HG02884 (cell line): ENCODE results near the gene DNMT3A.

Source experiments
- ATAC-seq: cut with Tn5 transposase; IDR thresholded peaks from one replicate; pipeline ENCODE4 v1.9.1; 2021; ENCODE audit warnings: mild to moderate bottlenecking, moderate library complexity; ENCODE audit not compliant: unreplicated experiment

DNMT3A gene

GRCh38 chr2:25341753-25342371 lies at the start of gene DNMT3A:
Gene DNMT3A (minus strand): TSS chr2:25341925. CDS start chr2:25313984, 27,941 bp downstream.
- ATAC-seq, result peak; percentile 22

GRCh38 chr2:25389161-25389560 lies 47.4 kb upstream of the DNMT3A start:
- ATAC-seq, result no peak

DNA sequence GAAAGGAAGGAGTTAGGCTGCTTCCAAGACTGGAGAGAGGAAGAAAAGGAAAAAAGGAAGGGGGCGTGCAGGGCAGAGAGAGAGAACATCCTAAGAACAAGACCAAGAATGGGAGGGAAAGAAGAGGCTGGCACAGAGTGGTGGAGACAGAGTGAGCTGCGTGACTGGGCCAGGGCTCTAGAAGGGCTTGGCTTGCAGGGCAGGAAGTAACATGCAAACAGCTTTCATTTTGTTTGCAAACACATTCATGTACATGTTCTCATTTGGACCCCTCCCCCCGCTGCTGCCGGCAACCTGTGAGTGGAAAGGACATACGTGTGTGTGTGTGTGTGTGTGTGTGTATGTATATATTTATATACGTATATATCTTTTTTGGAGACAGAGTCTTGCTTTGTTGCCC lies 46.8 kb upstream of the DNMT3A start:
- no peak for ATAC-seq

GRCh38 chr2:25387876-25388449 lies 46.2 kb upstream of the DNMT3A start:
- ATAC-seq, result no peak

DNA sequence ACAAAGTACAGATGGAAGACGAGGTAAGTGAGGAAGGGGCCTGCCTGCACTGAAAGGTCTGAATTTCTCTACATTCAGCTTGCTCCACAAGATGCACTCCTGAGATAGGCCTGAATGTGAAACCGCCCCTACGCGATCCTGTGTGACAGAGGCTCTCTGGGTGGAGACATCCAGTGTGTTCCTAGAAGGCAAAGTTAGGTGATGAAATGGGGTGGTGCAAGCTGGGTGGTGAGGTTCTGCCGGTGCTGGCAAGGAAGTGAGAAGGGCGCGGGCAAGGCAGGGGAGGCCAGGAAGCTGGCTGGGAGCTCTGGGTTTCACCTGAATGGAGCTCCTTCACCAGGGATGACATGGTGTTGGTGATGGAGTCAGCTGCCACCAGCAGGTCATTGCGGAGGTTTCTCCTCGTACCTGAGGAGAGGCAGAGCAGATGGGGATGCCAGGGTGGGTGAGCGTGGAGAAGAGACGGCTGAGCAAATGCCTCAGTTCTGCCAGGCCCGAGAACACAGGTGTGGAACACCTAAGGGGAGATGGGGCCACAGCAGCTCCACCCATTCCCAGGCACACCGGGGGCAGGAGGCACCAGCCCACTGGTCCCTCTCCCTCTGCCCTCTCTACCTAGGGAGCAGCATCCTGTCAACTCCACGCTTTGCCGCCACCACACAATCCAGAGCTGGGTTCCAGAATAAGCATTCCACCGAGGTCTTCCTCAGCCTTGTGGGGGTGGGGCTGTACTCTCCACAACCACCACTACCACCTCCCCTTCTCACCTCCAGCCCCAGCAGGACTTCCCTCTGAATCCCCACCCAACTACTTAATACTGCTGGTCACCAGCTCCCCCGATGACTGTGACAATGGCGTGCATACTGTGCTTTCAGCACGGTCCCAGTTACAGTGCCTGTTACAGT lies 45.5 kb upstream of the DNMT3A start:
- ATAC-seq, result no peak

DNA sequence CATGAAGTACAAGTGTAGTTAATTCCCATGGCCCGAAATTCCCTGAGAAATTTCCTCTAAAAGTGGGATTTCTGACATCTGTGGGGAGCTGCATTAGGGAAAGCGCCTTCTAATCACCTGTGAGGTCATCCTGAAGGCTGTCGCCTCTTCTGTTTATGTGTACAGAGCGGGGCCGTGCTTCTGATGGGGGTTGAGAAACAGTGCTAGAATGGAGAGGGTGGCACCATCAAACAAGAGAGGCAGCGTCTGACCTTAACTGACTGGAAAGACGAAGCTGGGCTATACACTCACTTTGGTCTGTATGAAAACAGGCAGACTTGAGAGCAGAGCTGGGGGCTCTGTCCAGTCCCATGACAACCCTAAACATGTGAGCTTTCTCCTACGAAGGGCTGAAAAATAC lies 44.2 kb upstream of the DNMT3A start:
- no peak for ATAC-seq

DNA sequence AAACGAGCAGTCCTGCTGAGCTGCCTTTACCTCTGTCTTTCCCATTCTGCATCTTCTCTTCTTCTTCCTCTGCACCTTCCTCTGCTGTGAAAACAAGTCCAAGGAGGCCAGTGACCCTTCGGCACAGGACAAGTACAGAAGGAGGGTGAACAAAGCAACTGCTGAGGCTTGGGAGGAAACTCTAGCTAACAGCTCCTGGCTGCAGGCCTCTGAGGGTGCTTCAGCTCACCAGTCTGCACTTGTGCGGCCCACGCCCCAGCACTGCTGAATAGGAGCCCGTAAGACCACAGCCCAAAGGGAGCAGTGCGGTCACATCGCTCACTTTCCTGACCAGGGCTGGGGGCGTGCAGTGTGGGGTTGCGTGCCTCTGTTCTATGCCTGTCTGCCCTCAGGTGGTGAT lies 42.1 kb upstream of the DNMT3A start:
- no peak for ATAC-seq

DNA sequence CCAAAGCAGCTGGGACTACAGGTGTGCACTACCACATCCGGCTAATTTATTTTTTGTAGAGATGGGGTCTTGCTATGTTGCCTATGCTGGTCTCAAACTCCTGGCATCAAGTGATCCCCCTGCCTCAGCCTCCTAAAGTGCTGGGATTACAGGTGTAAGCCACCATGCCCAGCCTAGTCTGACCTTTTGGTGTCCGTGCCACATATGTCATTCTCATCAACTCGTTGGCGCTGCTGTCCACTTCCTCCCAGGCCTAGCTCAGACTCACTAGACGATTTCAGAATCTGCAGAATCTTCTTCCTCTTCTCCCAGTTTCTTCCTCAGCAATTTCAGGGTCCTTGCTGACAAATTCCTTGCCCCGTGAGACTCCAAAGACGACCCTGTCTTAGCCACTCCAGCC lies 39.8 kb upstream of the DNMT3A start:
- no peak for ATAC-seq

DNA sequence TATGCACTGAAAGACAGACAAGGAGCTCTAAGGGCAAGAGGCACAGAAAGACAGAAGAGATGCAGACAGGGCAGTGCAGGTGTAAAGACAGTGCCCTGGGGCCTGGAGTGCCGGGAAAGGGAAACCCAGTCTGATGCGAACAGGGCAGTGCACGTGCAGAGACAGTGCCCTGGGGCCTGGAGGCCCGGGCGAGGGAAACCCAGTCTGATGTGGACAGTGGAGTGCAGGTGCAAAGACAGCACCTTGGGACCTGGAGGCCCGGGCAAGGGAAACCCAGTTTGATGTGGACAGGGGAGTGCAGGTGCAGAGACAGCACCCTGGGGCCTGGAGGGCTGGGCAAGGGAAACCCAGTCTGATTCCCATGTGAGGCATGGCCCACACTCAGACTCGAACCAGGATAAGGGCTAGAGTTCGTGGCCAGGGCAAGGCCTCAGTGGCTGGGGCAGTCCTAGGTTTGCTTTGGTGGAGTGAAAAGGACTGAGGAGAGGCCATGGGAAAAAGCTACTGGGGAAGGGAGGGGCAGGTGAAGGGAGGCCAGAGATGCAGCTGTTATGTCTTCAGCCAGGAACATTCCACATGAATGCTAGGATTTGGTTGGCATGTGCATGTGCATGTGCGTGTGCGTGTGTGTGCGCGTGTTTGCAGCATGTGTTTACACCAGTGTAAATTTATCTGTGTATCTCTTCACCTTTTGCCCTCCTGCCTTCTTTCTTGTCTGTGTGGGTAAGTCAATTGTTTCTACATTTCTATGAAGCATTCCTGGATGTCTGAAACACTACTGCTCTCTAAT lies 39.1 kb upstream of the DNMT3A start:
- ATAC-seq, result no peak

DNA sequence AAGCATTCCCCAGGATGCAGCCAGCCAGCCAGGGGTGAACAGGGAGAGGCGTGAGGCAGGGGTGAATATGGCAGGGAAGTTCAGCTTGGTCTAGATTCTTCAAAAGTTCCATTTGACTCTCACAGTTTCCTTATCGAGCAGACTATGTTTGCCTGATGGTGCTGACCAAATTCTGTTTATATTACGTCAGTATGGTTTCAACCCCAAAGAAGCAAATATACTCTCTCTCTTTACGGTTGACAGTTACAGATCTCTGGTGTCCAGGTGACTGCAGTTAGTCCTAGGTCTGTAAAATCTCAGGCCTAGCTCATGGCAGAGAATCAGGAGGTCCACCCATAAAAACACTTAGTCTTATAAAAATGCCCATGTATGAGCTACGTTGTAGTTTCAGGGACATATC lies 38.3 kb upstream of the DNMT3A start:
- ATAC-seq, result no peak

DNA sequence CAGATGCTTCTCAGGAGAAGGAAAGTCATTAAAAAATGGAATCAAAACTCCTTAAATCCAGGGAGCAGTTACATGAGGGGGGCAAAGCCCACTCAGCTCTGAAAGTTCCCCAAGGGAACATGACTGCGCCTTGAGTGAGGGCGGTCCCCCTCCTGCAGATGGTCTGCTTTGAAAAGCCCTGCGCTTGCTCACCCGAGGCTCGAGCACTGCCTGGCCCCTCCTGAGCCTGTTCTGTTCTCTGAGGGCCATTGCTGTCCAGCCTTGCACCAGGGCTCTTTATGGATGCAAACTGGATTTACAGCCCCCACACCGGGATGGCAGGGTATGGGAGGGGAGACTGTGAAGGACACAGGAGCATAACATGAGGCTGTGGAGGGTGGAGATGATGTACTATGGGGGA lies 37.8 kb upstream of the DNMT3A start:
- ATAC-seq, result no peak

DNA sequence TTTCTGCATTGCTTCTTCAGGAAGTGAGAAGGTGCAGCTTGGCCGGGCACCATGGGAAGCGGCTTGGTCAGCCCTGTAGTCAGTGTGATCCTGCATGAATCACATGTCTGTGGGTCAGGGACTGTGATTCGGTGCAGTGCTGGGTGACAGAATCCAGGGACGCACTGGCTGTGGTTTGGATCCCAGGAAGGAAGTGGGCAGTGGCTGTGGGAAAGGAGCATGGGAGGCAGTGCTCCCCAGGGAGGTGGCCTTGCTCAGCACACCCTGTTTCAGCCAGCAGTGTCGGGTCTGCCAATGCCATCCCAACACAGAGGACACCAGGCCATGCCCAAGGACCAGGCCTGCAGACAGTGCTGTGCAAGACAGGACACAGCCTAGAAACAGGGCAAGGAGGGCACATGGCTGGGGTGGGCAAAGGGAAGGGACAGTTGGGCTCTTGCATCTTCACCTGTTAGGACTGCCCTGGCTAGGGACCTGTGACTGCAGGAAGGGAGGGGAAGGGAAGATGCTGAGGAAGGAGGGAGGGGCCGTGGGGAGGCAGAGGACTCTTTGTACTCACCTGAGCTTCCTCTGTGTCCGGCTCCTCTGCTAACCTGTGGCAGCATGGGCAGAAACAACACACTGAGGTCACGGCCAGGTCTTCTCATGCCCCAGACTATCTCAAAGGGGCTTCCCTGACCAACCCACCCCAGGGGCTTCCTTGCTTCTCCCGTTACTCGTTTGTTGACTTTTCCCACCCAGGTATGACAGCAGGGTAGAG lies 37.2 kb upstream of the DNMT3A start:
- no peak for ATAC-seq

DNA sequence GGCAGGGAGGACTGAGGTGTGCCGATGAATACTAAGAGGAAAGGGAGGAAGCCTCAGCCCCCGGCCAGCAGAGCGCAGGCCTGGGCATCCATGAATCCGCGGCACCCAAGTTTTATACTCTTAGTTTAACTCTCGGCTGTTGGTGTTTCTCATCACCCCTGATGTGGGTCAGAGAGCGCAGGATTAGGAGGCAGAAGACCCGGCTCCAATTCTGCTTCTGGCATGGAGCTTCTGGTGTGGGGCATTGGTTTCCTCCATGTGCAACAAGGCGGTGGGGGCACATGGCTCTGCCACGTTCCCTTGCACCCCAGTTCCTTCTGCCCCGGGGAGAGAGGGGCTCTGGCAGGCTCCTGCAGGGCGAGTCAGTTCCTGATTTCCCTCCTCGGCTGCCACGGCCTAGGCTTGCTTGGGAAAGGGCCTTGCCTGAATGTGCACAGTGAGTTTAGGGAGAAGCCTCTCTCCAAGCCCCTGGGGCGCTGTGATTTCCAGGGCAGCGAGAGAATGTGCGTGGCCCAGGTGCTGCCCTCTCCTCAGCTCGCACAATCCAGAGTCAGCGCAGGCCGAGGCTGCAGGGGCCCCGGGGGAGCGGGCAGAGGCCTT lies 36.2 kb upstream of the DNMT3A start:
- no peak for ATAC-seq

GRCh38 chr2:25376750-25377621 lies 35.3 kb upstream of the DNMT3A start:
- ATAC-seq, result peak; percentile 96

- ATAC-seq, result no peak
These were observed 34.3 kb upstream of the DNMT3A start for GRCh38 chr2:25375989-25376545.

GRCh38 chr2:25375371-25375988 lies 33.8 kb upstream of the DNMT3A start:
- ATAC-seq, result no peak

- no peak for ATAC-seq
These were observed 33.1 kb upstream of the DNMT3A start for GRCh38 chr2:25374827-25375226.

DNA sequence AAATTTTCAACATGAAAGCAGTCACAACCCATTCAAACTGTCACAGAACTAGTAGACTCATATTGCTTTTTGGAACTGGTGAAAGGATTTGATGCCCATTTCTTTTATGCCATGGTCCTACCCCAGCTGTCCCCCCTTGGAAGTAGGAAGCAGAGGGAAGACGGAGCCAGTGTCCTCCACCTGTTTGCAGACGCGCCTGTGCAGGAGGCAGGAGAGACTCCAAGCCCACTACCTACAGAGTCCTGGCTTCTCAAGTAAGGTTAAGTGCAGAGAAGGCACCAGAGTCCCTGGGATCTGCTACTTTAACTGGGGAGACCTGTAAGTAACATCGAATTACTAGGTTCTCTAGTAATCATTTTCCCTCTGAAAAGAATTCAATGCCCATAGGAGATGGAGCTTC lies 32.7 kb upstream of the DNMT3A start:
- no peak for ATAC-seq
